NCI-H69 (cell line): ENCODE measurements around the gene TADA2B.

Experiments used
- DNase-seq: peaks from one replicate; lab custom pipeline; 2025; lab: John Stamatoyannopoulos, UW

TADA2B gene, protein sequence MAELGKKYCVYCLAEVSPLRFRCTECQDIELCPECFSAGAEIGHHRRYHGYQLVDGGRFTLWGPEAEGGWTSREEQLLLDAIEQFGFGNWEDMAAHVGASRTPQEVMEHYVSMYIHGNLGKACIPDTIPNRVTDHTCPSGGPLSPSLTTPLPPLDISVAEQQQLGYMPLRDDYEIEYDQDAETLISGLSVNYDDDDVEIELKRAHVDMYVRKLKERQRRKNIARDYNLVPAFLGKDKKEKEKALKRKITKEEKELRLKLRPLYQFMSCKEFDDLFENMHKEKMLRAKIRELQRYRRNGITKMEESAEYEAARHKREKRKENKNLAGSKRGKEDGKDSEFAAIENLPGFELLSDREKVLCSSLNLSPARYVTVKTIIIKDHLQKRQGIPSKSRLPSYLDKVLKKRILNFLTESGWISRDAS

DNA sequence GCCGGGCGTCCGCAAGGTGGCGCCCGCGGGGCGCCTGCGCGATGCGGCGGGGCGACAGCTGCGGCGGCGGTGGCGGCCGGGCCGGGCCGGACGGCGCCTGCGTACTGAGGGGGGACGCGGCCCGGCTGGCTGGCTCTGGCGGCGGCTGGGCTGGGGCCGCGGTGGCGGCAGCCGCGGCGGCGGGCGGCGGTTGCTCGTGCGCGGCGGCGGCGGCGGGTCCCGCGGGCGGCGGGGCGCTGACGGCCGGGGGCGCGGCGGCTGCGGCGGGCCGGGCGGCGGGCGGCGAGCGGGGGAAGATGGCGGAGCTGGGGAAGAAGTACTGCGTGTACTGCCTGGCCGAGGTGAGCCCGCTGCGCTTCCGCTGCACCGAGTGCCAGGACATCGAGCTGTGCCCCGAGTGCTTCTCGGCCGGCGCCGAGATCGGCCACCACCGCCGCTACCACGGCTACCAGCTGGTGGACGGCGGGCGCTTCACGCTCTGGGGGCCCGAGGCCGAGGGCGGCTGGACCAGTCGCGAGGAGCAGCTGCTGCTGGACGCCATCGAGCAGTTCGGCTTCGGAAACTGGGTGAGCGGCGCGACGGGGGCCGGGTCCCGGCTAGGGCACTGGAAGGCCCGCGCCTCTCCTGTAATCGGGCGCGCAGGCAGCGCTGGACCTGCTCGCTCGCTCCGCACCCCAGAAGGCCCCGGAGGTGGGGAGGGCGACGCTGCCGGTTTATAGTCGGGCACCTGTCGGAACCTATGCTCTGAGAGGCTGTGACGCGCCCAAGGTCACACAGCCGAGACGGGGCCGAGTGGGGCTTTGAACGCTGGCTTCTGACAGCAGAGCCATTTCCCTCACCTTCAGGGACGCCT lies at the start of gene TADA2B:
Gene TADA2B (plus strand): TSS at position 89 of the 853 bp plus-strand sequence. CDS start 208 bp downstream, at position 297.
- DNase-seq: peak; percentile 58

DNA sequence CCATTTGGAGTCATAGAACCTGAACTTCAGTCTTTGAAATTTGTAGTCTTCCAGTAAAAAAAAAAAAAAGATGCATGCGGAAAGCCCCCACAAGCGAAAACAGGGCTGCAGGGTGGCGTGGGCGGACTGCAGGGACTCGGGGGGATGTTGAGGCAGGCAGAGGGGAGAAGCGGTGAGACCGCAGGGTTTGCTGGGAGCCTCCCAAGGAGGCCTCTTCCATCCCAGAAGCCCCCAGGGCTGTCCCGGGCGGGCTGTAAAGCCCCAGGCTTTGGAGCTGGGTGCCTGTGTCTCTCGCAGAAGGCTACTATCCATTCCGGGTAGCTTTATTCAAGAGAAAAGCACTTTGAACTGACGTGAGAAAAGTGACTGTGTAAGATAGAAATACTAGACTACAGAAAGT lies 46.7 kb upstream of the TADA2B start:
- no peak for DNase-seq

DNA sequence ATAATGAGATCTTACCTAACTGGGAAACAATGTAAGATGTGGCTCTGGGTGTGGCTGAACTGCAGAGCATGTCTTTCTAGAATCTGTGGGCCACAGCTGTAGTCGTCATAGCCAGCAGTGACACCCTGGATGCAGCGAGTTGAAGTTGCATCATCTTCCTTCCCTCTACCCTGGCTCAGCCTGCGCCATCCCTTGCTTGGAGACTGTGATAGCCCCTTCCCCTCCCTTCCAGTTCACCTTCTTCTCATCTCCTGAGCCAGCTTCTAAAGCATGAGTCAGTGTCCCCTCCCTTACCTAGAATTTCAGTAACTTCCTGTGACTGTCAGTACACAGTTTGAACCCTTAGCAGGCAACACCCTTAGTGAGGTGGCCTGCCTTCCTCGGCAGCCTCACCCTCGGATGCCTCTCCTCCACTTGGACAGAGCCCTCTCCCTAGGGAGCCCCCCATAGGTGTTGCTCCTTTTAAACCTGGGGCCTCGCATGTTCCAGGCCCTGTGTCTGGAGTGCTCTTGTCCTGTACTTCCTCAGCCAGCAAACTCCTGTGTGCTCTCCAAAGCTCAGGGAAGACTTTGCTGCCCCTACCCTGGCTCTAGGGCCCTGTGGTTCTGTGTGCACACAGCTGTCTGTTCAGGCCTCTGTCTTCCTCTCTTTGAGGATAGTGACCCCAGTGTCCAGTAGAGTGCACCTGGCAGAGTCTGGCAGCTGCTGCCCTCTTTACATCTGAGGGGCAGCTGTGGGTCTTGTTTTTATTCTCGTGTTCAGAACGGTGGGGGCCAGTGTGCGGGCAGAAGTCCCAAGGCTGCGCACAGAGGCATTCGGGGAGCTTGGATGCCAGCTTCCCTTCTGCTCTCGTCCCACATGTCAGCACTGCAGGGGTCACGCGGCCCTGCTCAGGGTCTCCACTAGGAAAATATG lies 43.7 kb upstream of the TADA2B start:
- DNase-seq: no peak

DNA sequence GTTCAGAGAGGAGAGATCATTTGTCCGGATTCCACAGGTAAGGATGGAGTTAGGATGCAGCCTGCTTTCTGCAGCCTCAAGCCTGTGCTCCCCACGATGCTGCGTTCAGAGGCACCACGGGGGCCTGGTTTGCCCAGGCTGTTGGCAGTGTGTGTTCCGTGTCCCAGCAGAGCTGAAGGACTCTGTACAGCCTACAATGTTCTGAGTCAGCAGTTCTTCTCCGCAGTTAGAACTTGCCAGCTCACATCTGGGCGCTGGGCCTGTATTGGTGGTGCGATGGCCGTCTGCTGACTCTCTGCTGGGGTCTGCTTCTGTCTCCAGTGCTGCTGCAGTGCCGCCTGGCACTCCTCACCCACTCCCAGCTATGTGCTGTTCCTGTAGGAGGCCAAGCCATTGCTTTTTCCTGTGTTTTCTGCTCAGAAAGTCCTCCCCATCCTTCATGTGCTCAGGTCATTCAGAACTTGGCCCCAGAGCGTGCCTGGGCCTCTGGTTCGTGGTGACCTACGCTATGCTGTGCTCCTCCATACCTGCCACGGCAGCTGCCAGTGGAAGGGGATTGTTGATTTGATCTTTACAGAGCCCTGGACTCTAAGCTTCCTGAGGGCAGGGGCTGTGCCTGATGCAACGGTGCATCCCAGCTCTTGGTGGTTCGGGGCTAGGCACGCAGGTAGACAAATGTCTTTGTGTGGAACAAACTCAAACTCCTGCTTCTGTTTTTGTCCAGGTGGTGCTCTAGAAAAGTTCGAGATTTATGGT lies 42.6 kb upstream of the TADA2B start:
- no peak for DNase-seq

DNA sequence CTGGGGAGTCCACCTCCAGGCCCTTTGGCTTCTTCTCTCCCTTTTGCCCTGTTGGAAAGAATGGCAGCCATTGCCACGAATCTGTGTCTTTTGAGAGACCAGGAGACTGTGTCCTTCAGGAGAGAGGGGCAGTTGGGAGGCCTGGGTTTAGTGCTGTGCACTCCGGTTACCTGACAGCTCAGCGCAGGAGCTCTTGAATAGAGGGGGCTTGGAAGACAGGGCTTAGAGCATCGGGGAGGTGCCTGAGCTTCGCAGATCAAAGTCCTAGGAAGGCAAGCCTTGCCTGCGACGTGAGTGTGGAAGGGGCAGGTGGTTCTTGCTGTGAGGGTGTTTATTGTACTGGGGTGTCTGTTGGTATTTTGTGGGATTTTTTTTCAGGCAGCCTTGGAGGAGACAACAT lies 41.9 kb upstream of the TADA2B start:
- DNase-seq: no peak

DNA sequence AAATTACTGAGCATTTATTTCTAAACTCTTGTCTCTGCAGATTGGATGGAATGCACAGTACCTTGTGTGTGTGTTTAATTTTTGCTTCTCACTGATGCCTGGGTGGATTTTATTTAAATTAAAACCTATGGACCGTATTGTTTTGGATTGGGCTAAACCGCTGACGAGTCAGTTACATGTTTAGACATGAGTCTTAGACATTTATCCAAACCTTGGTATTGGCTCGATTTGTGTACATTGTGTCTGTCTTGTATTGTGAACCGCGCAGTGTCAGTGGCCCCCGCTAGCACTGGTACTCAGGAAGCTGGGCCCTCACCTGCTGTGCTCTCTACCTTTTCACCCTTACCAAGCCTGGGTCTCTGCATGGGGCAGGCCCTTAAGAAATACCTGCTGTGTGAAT lies 40.8 kb upstream of the TADA2B start:
- DNase-seq: no peak

DNA sequence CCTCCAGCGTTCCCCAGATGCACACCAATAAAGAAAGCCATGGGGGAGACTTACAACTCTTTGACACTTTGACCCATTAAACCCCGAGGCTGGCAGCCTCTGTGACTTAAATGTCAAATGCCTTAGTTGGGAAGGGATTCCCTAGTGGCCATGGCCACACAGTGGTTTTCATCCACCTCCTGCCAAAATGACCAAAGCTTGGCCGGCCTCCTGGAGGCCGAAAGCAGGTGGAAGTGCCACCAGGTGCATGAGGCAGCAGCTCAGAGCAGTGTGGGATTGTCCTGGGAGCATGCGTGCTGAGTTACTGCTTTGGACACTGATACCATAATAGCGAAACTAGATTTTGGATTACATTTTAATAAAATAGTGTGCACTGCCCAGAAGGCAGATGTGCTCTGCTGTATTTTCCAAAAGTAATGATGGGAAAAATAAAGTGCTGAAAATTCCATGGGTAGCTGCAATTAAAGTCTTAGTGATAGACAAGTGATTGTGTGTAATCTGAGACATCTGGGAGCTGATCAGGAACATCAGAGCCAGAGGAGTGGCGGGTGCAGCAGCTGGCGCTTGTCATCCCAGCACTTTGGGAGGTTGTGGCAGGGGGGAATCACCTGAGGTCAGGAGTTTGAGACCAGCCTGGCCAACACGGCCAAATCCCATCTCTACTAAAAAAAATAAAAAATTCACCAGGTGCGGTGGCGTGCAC lies 39.8 kb upstream of the TADA2B start:
- no peak for DNase-seq

DNA sequence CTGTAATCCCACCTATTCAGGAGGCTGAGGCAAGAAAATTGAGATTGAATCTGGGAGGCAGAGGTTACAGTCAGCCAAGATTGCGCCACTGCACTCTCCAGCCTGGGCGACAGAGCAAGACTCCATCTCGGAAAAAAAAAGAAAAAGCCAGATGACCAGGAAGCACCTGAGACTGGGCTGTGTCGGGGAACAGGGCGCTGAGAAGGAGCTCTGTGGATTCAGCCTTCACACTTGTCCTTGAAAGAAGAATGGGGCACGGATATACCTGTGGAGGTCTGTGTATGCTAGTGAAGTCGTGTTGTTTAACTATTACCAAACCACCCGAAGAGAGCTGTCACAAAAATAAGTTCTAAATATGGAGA lies 39.3 kb upstream of the TADA2B start:
- DNase-seq: no peak

DNA sequence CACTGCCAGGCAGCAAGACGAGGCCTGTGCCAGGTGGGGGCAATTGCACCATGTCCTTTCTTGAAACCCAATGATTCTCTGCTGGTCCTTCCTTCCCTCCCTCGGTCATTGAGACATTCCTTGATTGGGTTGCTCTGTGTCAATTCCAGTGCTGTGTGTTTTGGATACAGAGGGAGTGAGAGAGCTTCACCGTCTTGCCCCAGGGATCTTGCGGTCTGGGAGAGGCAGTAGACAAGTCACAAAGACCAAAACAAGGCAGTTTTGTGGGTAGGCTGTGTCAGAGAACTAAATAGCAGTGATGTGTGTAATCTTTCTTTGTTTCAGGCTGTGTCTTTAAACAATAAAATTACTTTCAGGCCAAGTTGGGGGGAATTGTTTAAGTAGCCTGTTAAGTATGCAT lies 38.8 kb upstream of the TADA2B start:
- no peak for DNase-seq

DNA sequence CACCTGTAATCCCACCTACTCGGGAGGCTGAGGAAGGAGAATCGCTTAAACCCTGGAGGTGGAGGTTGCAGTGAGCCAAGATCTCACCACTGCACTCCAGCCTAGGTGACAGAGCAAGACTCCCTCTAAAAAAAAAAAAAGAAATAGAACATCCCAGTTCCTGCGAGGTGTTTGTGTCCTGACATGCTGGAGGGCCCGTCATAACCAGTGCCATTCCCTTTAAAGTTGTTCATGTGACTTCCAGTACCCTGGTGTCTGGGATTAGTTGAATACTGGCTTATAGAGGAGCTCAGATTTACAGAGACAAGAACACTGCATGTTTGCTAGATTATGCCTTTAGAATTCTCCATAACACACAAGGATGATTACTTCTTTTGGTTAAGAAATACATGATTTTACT lies 37.6 kb upstream of the TADA2B start:
- DNase-seq: no peak

DNA sequence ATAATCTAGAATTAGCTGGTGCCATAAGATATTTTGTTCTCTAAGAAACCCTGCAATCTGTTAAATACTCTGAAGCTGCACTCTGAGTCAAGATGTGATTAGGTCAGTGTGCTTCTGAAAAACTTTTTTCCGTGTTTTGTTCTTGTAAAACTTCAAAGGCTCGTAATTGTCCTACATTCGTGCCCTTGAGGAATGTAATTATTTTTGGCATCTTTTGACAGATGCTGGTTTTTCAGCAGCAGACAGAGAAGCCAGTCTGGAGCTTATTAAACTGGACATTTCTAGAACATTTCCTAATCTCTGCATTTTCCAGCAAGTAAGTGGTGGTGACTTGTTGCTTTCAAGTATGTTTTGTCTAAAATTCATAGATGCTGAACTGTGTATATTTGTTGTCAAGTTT lies 36.8 kb upstream of the TADA2B start:
- no peak for DNase-seq

DNA sequence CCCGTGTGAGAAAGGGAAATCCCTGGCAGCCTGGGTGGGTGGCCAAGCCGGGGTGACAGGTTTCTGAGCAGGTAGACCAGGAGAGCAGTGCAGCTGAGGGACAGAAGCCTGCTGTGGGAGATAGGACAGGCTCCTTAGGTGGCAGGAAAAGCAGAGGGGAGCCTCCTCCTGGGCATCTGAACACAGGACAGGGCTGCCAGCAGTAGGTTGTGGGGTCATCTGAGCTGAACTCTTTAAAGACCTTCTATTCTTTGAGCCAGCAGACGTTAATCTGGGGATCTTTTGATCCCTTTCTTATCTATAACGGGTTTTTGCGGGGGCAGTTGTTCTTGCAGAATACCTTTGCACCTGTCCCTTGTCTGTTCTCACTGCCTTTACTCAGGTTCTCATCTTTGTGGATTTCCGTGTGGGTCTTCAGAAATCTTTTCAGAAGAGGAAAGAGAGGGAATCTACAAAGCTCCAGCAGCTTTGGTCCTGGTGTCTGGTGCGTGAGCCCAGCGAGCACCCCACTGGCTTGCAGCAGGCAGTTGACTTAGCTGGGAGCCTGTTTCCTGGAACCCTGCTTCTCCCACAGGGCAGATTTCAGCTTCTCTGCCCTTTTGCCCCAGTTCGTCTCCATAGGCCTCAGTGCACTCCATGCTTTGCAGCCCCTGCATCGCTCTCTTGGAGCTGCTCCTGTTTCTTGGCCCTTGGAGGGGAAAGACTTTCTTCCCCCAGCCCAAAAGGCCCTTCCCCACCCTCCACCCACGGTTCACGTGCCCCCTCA lies 35.8 kb upstream of the TADA2B start:
- DNase-seq: no peak

DNA sequence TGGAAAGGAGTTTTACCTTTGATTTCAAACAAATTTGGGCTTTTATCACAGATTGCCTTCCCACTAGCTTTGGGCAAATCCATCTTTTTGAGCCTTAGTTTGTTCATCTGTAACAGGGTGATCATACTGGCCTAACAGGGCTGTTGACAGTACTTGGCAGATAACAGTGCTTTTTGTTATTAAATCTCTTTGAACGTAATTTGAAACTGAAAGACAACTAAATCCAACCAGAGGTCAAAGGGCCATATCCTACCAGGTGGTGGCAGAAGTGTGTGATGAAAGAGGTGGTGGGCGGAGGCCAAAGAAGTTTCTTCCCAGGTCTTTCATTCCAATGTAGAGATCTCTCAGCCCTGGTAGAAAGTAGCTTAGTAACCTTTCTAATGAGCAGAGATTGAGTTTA lies 35.2 kb upstream of the TADA2B start:
- DNase-seq: no peak

DNA sequence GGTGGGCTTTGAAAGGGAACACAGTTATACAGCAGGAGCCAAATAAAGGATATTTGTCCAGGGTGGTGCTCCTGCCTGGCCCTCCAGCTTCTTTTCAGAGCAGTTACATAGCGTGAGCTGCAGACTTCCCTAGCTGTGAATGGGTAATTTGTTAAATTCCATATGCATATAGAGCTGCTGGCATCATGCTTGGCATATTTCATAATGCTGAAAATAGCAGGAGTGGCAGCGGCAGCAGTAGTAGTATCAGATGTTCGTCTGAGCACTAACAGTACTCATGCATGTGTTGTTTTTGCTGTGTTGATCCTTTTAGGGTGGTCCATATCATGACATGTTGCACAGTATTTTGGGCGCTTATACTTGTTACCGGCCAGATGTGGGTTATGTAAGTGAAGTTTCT lies 33.6 kb upstream of the TADA2B start:
- no peak for DNase-seq

DNA sequence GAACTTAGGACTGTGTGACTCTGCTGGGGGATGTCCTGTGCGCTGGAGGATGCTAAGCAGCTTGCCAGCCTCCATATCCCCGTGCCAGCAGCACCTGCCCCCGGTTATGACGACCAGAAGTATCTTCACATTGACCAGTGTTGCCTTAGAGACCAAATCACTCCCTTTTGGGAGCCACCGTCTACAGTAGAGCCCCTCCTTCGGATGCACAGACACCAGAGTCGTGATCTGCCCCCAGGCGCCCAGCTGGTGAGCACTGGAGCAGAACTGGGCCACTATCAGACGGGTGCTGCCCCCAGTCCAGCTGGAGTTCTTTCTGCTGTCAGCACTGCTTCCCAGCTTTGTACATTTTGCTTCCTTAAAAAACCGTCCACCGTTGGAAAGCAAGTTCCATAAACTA lies 30.0 kb upstream of the TADA2B start:
- no peak for DNase-seq

DNA sequence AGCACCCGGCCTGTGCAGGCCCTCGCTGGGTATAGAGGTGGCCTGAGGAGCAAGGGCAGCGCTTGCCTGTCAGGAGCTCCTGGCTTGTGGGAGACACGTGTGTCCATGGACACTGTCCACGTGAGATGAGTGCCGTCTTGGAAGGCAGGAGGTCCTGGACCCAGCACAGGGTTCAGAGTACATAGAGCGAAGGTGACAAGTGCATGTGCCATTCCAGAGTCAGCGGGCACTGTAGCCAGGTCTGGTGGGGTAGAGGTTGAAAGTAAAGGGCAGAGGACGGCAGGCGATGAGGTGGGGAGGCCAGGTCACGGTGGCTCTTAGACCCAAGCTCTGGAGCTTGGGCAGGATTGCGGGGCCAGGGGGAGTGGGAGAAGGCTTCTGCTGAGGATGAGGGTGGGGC lies 28.4 kb upstream of the TADA2B start:
- no peak for DNase-seq

DNA sequence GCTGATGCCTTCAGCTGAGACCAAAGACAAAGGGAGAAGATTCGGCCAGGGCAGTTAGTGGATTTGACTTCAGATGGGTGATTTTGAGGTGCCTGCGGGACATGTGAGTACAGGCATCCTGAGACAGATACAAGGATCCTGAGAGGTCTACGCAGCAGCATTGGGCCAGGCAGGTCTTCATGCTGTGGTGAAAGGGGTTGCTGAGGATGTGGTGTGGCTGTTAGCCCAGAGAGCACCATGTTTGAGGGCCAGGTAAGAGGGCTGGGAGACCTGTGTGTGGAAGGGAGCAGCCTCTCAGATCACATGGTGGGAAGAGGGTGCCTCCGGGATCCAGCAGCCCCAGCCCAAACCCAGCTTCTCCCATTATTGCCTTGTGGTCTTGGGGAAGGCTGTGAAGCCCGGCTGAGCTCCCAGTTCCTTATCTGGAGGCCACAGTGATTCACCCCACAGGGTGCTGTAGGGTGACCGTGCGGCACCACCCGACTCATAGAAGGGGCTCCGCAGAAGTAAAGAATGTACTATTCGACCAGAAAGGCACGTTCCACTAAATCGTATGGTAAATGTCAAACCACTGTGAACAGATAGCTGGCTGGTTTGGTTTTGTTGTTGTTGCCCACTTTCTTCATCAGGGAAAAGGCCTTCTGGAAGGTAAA lies 27.7 kb upstream of the TADA2B start:
- DNase-seq: no peak

DNA sequence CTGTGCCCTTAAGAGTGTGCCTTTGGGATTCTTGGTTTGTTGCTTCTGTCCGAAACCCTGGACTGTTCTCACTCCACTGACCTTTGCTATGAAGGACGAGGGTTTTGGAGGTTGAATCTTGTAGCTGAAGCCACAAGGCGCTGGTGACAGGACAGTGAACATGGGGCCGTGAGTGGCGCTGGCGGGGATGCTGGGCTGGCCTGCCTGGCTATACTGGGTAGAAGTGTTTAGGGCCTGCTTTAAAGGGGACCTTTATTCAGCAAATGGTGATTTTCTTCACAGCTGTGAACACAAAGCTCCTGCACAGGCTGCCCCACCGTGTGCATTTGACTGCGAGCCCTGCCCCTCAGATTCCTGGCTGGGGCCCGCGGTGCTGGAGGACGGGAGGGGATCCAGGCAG lies 27.1 kb upstream of the TADA2B start:
- DNase-seq: no peak

DNA sequence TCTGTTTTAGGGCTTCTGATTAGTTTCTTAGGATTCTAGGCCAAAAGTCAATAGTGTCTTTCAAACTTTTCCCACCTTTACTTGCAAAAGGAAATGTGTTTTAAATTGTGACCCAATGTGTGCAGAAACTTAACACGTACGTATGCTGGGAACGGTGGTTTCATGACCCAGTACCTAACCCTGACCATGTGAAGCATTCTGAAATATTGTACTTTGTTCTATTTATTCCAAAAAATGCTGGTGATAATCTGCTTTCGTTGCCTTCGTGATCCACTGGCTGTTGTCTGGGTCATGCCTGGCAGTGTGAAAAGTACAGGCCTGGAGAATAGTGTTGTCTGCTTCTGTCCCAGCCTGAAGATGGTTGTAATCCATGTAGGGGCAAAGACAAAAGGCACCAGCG lies 26.7 kb upstream of the TADA2B start:
- no peak for DNase-seq
